ENCODE measurements around the gene NIPAL3. TPM values are rescaled to one million over a fixed set of nuclear protein-coding genes. Genes with fewer than 3 reads are reported as not detected.

Gene NIPAL3
- total RNA-seq, 1 experiment from 2014 or later, result 11.2 TPM

GRCh38 chr1:24424207-24424606 lies 8.6 kb downstream of the NIPAL3 start:
- Mint-ChIP-seq H3K4me1 (peaks cover 35% of the 10 kb centered on the region), H3K9me3 (no peaks in the 10 kb centered on the region), H3K36me3 (peaks cover 6% of the 10 kb centered on the region; the same call in 1 of the 2 replicates), H3K27ac (no peak overlapping the region), H3K27me3 (ENCODE audit: low read depth) (no peaks in the 10 kb centered on the region), H3K4me3 (no peak overlapping the region)
- ChIA-PET CTCF (interaction anchor here (0.9 to 4.6 kb wide), 3 partner anchors 8 to 163 kb away, joined by 3 to 21 read pairs (median 4); partner anchors contain the start of gene NIPAL3), POLR2A (no interaction called here)
- TF ChIP-seq FOXJ3 (CRISPR knock-in tag; IDR thresholded peaks at IDR 0.05; ENCODE audit: borderline replicate concordance), result no peak
- TF ChIP-seq FOXP4 (CRISPR knock-in tag; IDR thresholded peaks at IDR 0.05), result no peak
- TF ChIP-seq ZNF121 (CRISPR knock-in tag; IDR thresholded peaks at IDR 0.05), result no peak
- DNase-seq (ENCODE audit: low spot score) (no peak), ATAC-seq (no peak)

GRCh38 chr1:24424990-24425389 lies 9.4 kb downstream of the NIPAL3 start:
- no peaks in the 10 kb centered on the region for H3K9me3 Mint-ChIP-seq
- no peaks in the 10 kb centered on the region for H3K36me3 Mint-ChIP-seq
- peaks cover 31% of the 10 kb centered on the region for H3K4me1 Mint-ChIP-seq
- H3K27ac Mint-ChIP-seq, result no peak overlapping the region
- no peaks in the 10 kb centered on the region for H3K27me3 Mint-ChIP-seq (ENCODE audit: low read depth)
- no peak for DNase-seq (ENCODE audit: low spot score)
- no peak for ATAC-seq
- ChIA-PET POLR2A (no interaction called here), CTCF (interaction anchor here (0.6 to 4.6 kb wide), 3 partner anchors 9 to 226 kb away, joined by 3 to 21 read pairs (median 5); partner anchors contain the start of gene NIPAL3)
- TF ChIP-seq ZNF423 (CRISPR knock-in tag; IDR thresholded peaks at IDR 0.05), result no peak
- no peak for TF ChIP-seq ZNF317 (CRISPR knock-in tag; IDR thresholded peaks at IDR 0.05; ENCODE audit: borderline replicate concordance, low read depth)
- TF ChIP-seq SOX15 (CRISPR knock-in tag; IDR thresholded peaks at IDR 0.05), result no peak
- TF ChIP-seq CDX4 (CRISPR knock-in tag; IDR thresholded peaks at IDR 0.05; ENCODE audit: borderline replicate concordance), result no peak
- TF ChIP-seq, protein P1, sequence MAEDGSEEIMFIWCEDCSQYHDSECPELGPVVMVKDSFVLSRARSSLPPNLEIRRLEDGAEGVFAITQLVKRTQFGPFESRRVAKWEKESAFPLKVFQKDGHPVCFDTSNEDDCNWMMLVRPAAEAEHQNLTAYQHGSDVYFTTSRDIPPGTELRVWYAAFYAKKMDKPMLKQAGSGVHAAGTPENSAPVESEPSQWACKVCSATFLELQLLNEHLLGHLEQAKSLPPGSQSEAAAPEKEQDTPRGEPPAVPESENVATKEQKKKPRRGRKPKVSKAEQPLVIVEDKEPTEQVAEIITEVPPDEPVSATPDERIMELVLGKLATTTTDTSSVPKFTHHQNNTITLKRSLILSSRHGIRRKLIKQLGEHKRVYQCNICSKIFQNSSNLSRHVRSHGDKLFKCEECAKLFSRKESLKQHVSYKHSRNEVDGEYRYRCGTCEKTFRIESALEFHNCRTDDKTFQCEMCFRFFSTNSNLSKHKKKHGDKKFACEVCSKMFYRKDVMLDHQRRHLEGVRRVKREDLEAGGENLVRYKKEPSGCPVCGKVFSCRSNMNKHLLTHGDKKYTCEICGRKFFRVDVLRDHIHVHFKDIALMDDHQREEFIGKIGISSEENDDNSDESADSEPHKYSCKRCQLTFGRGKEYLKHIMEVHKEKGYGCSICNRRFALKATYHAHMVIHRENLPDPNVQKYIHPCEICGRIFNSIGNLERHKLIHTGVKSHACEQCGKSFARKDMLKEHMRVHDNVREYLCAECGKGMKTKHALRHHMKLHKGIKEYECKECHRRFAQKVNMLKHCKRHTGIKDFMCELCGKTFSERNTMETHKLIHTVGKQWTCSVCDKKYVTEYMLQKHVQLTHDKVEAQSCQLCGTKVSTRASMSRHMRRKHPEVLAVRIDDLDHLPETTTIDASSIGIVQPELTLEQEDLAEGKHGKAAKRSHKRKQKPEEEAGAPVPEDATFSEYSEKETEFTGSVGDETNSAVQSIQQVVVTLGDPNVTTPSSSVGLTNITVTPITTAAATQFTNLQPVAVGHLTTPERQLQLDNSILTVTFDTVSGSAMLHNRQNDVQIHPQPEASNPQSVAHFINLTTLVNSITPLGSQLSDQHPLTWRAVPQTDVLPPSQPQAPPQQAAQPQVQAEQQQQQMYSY (CRISPR knock-in tag; IDR thresholded peaks at IDR 0.05), result no peak
- TF ChIP-seq NFE2L1 (CRISPR knock-in tag; IDR thresholded peaks at IDR 0.05), result no peak
- TF ChIP-seq FOXK1 (CRISPR knock-in tag; IDR thresholded peaks at IDR 0.05), result no peak
- no peak for TF ChIP-seq JAZF1 (CRISPR knock-in tag; IDR thresholded peaks at IDR 0.05)
- TF ChIP-seq GTF2I (CRISPR knock-in tag; conservative IDR thresholded peaks at IDR 0.05), result no peak
- TF ChIP-seq, protein P2, sequence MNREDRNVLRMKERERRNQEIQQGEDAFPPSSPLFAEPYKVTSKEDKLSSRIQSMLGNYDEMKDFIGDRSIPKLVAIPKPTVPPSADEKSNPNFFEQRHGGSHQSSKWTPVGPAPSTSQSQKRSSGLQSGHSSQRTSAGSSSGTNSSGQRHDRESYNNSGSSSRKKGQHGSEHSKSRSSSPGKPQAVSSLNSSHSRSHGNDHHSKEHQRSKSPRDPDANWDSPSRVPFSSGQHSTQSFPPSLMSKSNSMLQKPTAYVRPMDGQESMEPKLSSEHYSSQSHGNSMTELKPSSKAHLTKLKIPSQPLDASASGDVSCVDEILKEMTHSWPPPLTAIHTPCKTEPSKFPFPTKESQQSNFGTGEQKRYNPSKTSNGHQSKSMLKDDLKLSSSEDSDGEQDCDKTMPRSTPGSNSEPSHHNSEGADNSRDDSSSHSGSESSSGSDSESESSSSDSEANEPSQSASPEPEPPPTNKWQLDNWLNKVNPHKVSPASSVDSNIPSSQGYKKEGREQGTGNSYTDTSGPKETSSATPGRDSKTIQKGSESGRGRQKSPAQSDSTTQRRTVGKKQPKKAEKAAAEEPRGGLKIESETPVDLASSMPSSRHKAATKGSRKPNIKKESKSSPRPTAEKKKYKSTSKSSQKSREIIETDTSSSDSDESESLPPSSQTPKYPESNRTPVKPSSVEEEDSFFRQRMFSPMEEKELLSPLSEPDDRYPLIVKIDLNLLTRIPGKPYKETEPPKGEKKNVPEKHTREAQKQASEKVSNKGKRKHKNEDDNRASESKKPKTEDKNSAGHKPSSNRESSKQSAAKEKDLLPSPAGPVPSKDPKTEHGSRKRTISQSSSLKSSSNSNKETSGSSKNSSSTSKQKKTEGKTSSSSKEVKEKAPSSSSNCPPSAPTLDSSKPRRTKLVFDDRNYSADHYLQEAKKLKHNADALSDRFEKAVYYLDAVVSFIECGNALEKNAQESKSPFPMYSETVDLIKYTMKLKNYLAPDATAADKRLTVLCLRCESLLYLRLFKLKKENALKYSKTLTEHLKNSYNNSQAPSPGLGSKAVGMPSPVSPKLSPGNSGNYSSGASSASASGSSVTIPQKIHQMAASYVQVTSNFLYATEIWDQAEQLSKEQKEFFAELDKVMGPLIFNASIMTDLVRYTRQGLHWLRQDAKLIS (CRISPR knock-in tag; IDR thresholded peaks at IDR 0.05; ENCODE audit: borderline replicate concordance), result no peak
- TF ChIP-seq ZSCAN18 (CRISPR knock-in tag; IDR thresholded peaks at IDR 0.05), result no peak
- TF ChIP-seq ETV6 (CRISPR knock-in tag; IDR thresholded peaks at IDR 0.05), result no peak
- no peak for TF ChIP-seq ZNF512 (CRISPR knock-in tag; IDR thresholded peaks at IDR 0.05; ENCODE audit: borderline replicate concordance)
- no peak for TF ChIP-seq ZNF138 (CRISPR knock-in tag; conservative IDR thresholded peaks at IDR 0.05)
- TF ChIP-seq ZNF219 (CRISPR knock-in tag; IDR thresholded peaks at IDR 0.05; ENCODE audit: borderline replicate concordance), result no peak
- TF ChIP-seq, protein P3, sequence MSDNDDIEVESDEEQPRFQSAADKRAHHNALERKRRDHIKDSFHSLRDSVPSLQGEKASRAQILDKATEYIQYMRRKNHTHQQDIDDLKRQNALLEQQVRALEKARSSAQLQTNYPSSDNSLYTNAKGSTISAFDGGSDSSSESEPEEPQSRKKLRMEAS (CRISPR knock-in tag; IDR thresholded peaks at IDR 0.05), result no peak
- TF ChIP-seq CREM (CRISPR knock-in tag; IDR thresholded peaks at IDR 0.05), result no peak
- no peak overlapping the region for H3K4me3 Mint-ChIP-seq
